GM21381 (cell line): ENCODE data around the gene FAM118A.
A peak's percentile ranks its signal among the peaks of the same experiment; 100 is the strongest.
"Not testable (repeated sequence)": the region's sequence is repeated elsewhere in the genome, so short reads cannot be mapped to it uniquely, and the experiment has no call there.

Experiments
- ATAC-seq: cut with Tn5 transposase; IDR thresholded peaks from one replicate; pipeline ENCODE4 v1.9.1; 2021; ENCODE audit warnings: mild to moderate bottlenecking, moderate library complexity; ENCODE audit not compliant: unreplicated experiment

FAM118A gene

GRCh38 chr22:45309422-45310227, at the start of gene FAM118A:
TSS of gene FAM118A (plus strand) at chr22:45309934. CDS start at chr22:45322380, 12,446 bp downstream.
- ATAC-seq, result peak; percentile 82

GRCh38 chr22:45260395-45260759, 49.4 kb upstream of the FAM118A start:
- not testable (repeated sequence) for ATAC-seq

- no peak for ATAC-seq
Measured at GRCh38 chr22:45261407-45262088, 48.2 kb upstream of the FAM118A start.

- peak; percentile 5 for ATAC-seq
Measured at GRCh38 chr22:45262195-45262930, 47.4 kb upstream of the FAM118A start.

GRCh38 chr22:45262931-45263462, 46.7 kb upstream of the FAM118A start:
- peak; percentile 29 for ATAC-seq

- ATAC-seq, result peak; percentile 74
Measured at GRCh38 chr22:45263463-45264269, 46.1 kb upstream of the FAM118A start.

GRCh38 chr22:45265535-45265934, 44.2 kb upstream of the FAM118A start:
- no peak for ATAC-seq

GRCh38 chr22:45268167-45268957, 41.4 kb upstream of the FAM118A start:
- no peak for ATAC-seq

GRCh38 chr22:45268958-45269844, 40.5 kb upstream of the FAM118A start:
- peak; percentile 67 for ATAC-seq

- ATAC-seq, result no peak
Measured at GRCh38 chr22:45270095-45271020, 39.4 kb upstream of the FAM118A start.

GRCh38 chr22:45271667-45272201, 38.0 kb upstream of the FAM118A start:
- ATAC-seq, result no peak

GRCh38 chr22:45272498-45272897, 37.2 kb upstream of the FAM118A start:
- no peak for ATAC-seq

- ATAC-seq, result no peak
Measured at GRCh38 chr22:45273452-45274075, 36.2 kb upstream of the FAM118A start.

- ATAC-seq, result no peak
Measured at GRCh38 chr22:45276507-45277105, 33.1 kb upstream of the FAM118A start.

- ATAC-seq, result not testable (repeated sequence)
Measured at GRCh38 chr22:45277720-45278119, 32.0 kb upstream of the FAM118A start.

- no peak for ATAC-seq
Measured at GRCh38 chr22:45278125-45278524, 31.6 kb upstream of the FAM118A start.
